Skin of body (tissue), 2 donors: ENCODE data around the gene NBEAL2. TPM values are rescaled to one million over a fixed set of nuclear protein-coding genes. Genes with fewer than 3 reads are reported as not detected.
"Not testable (repeated sequence)": the region's sequence is repeated elsewhere in the genome, so short reads cannot be mapped to it uniquely, and the experiment has no call there.

ENCODE experiments used
- DNase-seq: peaks from one replicate; lab custom pipeline; 2025; lab: John Stamatoyannopoulos, UW
- total RNA-seq: library from RNA; depleted of rRNA; stranded (reverse); fragments of >200 nt; gene quantifications from one replicate; pipeline ENCODE4 v1.2.3, GENCODE V29; 2014

The NBEAL2 gene
- total RNA-seq, 1 donor from 2014 or later: 45.7 TPM

GRCh38 chr3:46960835-46961234, 18.6 kb upstream of the NBEAL2 start:
- no peak for DNase-seq

- no peak for DNase-seq
Measured at GRCh38 chr3:46962427-46962826, 17.0 kb upstream of the NBEAL2 start.

GRCh38 chr3:46962990-46963389, 16.5 kb upstream of the NBEAL2 start:
- DNase-seq: no peak

- DNase-seq: not testable (repeated sequence)
Measured at GRCh38 chr3:46964038-46964590, 15.4 kb upstream of the NBEAL2 start.

- DNase-seq: no peak
Measured at GRCh38 chr3:46965151-46965550, 14.3 kb upstream of the NBEAL2 start.

GRCh38 chr3:46966811-46967210, 12.7 kb upstream of the NBEAL2 start:
- DNase-seq: no peak

- no peak for DNase-seq
Measured at GRCh38 chr3:46968783-46969428, 10.6 kb upstream of the NBEAL2 start.

- DNase-seq: no peak
Measured at GRCh38 chr3:46970391-46971091, 8.9 kb upstream of the NBEAL2 start.

- no peak for DNase-seq
Measured at GRCh38 chr3:46971151-46971550, 8.3 kb upstream of the NBEAL2 start.

- no peak for DNase-seq
Measured at GRCh38 chr3:46971742-46972141, 7.7 kb upstream of the NBEAL2 start.

GRCh38 chr3:46972396-46972795, 7.1 kb upstream of the NBEAL2 start:
- no peak for DNase-seq

GRCh38 chr3:46974421-46975171, 4.9 kb upstream of the NBEAL2 start:
- DNase-seq: no peak

- DNase-seq: peak; percentile 99
Measured at GRCh38 chr3:46976326-46977190, 2.9 kb upstream of the NBEAL2 start, which contains the start of gene CCDC12. TSS of gene CCDC12 (minus strand) at chr3:46976745. CDS start at chr3:46976732, 13 bp downstream.

GRCh38 chr3:46977811-46978195, 1.7 kb upstream of the NBEAL2 start:
- no peak for DNase-seq

GRCh38 chr3:46978381-46978780, 1.1 kb upstream of the NBEAL2 start:
- DNase-seq: no peak

GRCh38 chr3:46979958-46980497, 562 bp downstream of the NBEAL2 start:
- no peak for DNase-seq

GRCh38 chr3:46981932-46982471, 2.5 kb downstream of the NBEAL2 start:
- DNase-seq: no peak

- DNase-seq: no peak
Measured at GRCh38 chr3:46982546-46982945, 3.1 kb downstream of the NBEAL2 start.

GRCh38 chr3:46984591-46985459, 5.4 kb downstream of the NBEAL2 start:
- no peak for DNase-seq

GRCh38 chr3:46985588-46985987, 6.1 kb downstream of the NBEAL2 start:
- no peak for DNase-seq
